Dendritic cell treated with granulocyte-macrophage colony-stimulating factor and Interleukin-4, amounts not matched to agents 40 ng/mL and 50 ng/mL, for 4 days (primary cell): ENCODE results near the gene MARF1.
"Not testable (repeated sequence)": the region's sequence is repeated elsewhere in the genome, so short reads cannot be mapped to it uniquely, and the experiment has no call there.

Experiments used
- H3K27ac Mint-ChIP-seq: one replicate; pipeline ENCODE4 v1.8.0; 2022; ENCODE audit warnings: mild to moderate bottlenecking, mixed read lengths
- H3K27me3 Mint-ChIP-seq: one replicate; pipeline ENCODE4 v1.8.0; 2022; ENCODE audit warnings: mild to moderate bottlenecking, mixed read lengths
- H3K36me3 Mint-ChIP-seq: one replicate; pipeline ENCODE4 v1.8.0; 2022; ENCODE audit warnings: low read depth, mixed read lengths
- H3K4me1 Mint-ChIP-seq: one replicate; pipeline ENCODE4 v1.8.0; 2022; ENCODE audit warnings: low read depth, mixed read lengths
- H3K4me3 Mint-ChIP-seq: one replicate; pipeline ENCODE4 v1.8.0; 2022; ENCODE audit warnings: mild to moderate bottlenecking, moderate library complexity, mixed read lengths
- H3K9me3 Mint-ChIP-seq: one replicate; pipeline ENCODE4 v1.8.0; 2022; ENCODE audit warnings: mixed read lengths
- intact Hi-C: fragments of 100-400 bp; cut with micrococcal nuclease; formaldehyde crosslinking; loops from one replicate; pipeline ENCODE4 v1.15.0; 2022

Gene MARF1

DNA sequence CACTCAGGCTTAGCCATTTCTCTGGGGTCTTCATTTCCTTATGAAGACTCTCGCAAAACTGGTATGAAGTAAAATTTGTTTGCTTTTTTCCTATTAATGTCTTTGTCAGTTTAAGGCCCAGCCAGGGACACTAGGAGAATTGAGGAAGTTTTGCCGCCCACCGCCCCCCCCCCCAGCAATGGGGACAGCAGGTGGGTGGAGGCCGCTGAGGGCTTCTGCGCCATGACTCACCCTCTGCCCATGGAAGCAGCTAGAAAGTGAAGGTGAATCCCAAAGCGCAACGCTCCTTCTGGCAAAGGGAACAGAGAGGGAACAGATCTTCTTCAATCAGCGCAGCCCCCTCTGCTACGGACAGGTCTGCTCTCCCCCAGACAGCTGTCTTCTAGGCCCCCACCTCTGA, 49.7 kb downstream of the MARF1 start:
- H3K4me3 Mint-ChIP-seq = no peak overlapping the region
- peak overlapping the region; percentile 99 for H3K27ac Mint-ChIP-seq
- H3K36me3 Mint-ChIP-seq = peaks cover 62% of the 10 kb centered on the region
- intact Hi-C loops = loop anchor here (5.0 kb wide), 1 partner anchor 71 kb away; no protein-coding TSS in a partner anchor
- peaks cover 79% of the 10 kb centered on the region for H3K4me1 Mint-ChIP-seq
- peaks cover 15% of the 10 kb centered on the region for H3K9me3 Mint-ChIP-seq
- no peaks in the 10 kb centered on the region for H3K27me3 Mint-ChIP-seq

DNA sequence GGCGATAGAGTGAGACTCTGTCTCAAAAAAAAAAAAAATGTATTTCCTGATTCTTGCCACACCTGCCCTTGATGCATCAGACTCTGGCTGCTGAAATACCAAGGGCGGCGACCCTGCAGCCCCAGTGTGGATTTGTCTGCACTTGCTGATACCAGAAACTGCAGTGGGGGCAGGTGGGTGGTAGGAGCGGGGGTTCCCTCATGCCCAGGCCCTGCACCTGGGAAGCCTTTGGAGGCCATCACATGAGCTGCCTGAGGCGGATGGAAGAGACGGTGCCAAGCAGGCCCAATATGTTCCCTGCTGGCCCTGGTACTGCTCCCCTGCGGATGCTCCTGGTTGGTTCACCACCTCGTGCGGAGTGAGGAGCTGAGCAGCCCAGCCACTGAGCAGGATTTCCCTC, 50.6 kb downstream of the MARF1 start:
- Mint-ChIP-seq H3K27me3 (no peaks in the 10 kb centered on the region), H3K36me3 (peaks cover 62% of the 10 kb centered on the region), H3K4me1 (peaks cover 77% of the 10 kb centered on the region), H3K9me3 (peaks cover 16% of the 10 kb centered on the region), H3K4me3 (no peak overlapping the region), H3K27ac (peak overlapping the region; percentile 99)
- intact Hi-C loops = loop anchor here (5.0 kb wide), 1 partner anchor 70 kb away; no protein-coding TSS in a partner anchor

DNA sequence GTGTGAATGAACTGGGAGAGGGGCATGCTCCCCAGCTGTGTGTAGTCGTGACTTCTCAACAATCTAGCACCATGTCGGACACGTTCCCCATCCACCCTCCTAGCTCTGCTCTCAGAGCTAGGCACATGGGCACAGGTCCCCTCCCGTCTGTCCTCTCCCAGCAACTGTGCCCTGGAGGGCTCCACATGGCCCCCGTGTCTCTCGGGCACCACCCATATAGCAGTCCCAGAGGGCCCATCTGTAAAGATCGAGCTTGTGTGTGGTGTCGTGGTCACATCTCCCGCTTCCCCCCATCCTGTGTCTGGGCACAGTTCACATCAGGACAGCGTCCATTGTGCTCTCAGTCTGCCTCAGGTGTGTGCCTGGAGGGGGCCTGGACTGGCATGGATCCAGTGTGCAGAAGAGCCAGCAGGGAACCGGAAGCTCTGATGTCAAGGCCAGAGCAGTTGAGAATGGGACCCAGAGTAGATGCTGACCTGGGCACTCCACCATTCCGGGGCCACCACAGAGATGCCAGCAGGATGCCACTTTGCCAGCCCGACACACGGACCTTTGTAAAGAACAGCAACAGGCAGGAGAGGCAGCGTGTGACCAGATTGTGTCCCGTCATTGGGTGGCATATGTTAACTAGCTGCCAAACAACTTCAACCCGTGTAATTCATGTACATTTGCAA, 55.7 kb downstream of the MARF1 start:
- Mint-ChIP-seq H3K4me3 (no peak overlapping the region), H3K27ac (peak overlapping the region; percentile 26), H3K36me3 (peaks cover 42% of the 10 kb centered on the region), H3K27me3 (no peaks in the 10 kb centered on the region), H3K9me3 (peaks cover 20% of the 10 kb centered on the region), H3K4me1 (peaks cover 63% of the 10 kb centered on the region)
- intact Hi-C loops = no loop called here

DNA sequence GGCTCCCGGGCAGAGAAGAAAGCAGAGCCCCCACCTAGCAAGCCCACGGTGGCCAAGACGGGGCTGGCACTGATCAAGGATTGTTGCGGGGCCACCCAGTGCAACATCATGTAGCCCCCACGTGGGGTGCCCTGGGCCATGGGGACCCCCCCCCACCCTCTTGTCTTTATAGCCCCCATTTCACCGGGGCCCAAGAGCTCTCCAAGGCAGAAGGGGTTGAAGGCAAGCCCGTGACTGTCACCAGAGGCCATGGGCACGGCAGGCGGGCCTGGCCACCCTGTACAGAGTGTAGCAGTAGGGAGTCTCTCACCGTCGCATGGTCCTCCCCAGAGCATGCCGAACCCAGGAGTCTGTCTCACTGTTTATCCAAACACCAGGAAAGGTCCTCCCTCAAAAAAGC, 56.2 kb downstream of the MARF1 start:
- H3K9me3 Mint-ChIP-seq = peaks cover 20% of the 10 kb centered on the region
- peaks cover 42% of the 10 kb centered on the region for H3K36me3 Mint-ChIP-seq
- H3K4me1 Mint-ChIP-seq = peaks cover 61% of the 10 kb centered on the region
- H3K27ac Mint-ChIP-seq = peak overlapping the region; percentile 26
- no peak overlapping the region for H3K4me3 Mint-ChIP-seq
- intact Hi-C loops = no loop called here
- H3K27me3 Mint-ChIP-seq = no peaks in the 10 kb centered on the region

DNA sequence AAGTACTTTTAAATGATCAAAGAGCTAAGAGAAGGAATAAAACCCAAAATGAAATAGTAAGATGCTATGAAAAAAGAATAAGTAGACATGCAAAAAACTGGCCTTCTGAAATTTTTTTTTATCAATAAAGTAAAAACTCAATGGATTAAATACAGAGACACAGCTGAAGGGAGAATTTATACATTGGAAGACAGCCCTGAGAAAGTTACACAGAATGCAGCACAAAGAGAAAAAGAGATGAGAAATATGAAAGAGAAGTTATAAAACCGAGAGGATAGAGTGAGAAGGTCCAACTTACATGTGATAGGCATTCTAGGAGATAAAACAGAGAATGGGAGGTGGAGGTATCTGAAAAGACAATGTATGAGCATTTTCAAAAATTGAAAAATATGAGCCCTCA, 57.0 kb downstream of the MARF1 start:
- peaks cover 20% of the 10 kb centered on the region for H3K9me3 Mint-ChIP-seq
- no peak overlapping the region for H3K4me3 Mint-ChIP-seq
- peaks cover 62% of the 10 kb centered on the region for H3K4me1 Mint-ChIP-seq
- no peaks in the 10 kb centered on the region for H3K27me3 Mint-ChIP-seq
- no peak overlapping the region for H3K27ac Mint-ChIP-seq
- peaks cover 42% of the 10 kb centered on the region for H3K36me3 Mint-ChIP-seq
- intact Hi-C loops = no loop called here

DNA sequence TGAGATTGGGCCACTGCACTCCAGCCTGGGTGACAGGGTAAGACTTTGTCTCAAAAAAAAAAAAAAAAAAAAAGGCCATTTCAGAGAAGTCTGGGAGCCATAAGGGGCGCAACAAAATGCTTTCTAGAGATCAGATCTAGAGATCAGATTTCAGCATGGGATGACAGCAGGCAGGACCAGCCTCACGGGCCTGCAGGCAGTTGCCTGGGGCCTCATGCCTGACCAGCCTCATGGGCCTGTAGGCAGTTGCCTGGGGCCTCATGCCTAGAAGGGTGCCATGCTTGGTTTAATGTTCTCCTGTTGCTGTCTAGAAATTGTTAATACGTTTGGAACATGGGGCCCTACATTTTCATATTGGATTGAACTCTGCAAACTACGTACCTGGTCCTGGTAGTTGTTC, 59.4 kb downstream of the MARF1 start:
- peaks cover 55% of the 10 kb centered on the region for H3K4me1 Mint-ChIP-seq
- intact Hi-C loops = no loop called here
- H3K4me3 Mint-ChIP-seq = no peak overlapping the region
- peak overlapping the region; percentile 63 for H3K27ac Mint-ChIP-seq
- peaks cover 20% of the 10 kb centered on the region for H3K9me3 Mint-ChIP-seq
- no peaks in the 10 kb centered on the region for H3K27me3 Mint-ChIP-seq
- H3K36me3 Mint-ChIP-seq = peaks cover 32% of the 10 kb centered on the region

DNA sequence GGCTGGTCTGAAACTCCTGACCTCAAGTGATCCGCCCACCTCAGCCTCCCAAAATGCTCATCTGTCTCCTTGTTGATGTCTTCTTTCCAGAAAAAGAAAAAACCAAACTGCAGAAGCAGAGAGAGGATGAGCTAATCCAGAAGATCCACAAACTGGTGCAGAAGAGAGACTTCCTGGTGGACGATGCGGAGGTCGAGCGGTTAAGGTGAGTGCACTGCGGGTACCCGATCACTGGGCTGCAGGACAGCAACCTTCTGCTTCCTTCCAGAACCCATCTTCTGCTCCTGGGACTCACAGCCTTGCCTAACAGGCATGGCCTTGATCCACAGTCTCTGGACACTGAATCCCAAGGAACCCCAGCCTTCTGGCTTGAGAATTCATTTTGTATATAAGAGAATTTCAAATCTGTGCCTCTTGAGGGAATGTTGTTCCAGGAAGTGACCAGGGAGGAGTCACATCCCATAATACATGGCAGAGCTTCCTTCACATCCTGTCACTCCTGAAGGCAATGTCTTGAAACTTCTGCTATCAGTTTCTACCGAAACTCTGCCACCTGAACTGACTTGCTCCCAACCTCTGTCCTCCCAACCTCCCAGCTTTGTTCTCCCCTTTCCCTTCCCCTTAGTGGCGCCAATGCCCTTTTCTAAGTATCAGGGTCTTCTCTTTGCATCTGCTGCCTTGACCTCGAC, 61.7 kb downstream of the MARF1 start:
- Mint-ChIP-seq H3K27ac (peak overlapping the region; percentile 63), H3K4me3 (no peak overlapping the region), H3K9me3 (peaks cover 8% of the 10 kb centered on the region), H3K27me3 (no peaks in the 10 kb centered on the region), H3K36me3 (peaks cover 9% of the 10 kb centered on the region), H3K4me1 (peaks cover 54% of the 10 kb centered on the region)
- intact Hi-C loops = no loop called here

DNA sequence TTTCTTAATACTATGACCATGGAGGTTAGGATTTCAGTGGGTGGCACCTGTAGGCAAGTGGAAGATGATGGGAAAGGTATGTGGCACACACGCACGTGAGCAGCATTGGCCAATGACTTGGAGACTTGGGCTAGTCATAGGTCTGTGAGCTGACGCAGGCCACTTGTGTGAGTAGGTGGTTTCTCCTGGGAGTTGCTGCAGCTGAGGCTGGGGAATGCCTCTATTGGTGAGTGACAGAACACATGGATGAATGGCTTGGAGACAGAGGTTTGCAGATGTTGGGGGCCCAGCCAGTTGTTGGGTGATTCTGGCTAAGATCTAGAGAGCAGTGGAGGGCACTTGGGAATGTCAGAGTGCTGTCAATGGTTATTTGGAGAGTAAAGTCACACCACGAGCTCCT, 64.1 kb downstream of the MARF1 start:
- intact Hi-C loops = no loop called here

DNA sequence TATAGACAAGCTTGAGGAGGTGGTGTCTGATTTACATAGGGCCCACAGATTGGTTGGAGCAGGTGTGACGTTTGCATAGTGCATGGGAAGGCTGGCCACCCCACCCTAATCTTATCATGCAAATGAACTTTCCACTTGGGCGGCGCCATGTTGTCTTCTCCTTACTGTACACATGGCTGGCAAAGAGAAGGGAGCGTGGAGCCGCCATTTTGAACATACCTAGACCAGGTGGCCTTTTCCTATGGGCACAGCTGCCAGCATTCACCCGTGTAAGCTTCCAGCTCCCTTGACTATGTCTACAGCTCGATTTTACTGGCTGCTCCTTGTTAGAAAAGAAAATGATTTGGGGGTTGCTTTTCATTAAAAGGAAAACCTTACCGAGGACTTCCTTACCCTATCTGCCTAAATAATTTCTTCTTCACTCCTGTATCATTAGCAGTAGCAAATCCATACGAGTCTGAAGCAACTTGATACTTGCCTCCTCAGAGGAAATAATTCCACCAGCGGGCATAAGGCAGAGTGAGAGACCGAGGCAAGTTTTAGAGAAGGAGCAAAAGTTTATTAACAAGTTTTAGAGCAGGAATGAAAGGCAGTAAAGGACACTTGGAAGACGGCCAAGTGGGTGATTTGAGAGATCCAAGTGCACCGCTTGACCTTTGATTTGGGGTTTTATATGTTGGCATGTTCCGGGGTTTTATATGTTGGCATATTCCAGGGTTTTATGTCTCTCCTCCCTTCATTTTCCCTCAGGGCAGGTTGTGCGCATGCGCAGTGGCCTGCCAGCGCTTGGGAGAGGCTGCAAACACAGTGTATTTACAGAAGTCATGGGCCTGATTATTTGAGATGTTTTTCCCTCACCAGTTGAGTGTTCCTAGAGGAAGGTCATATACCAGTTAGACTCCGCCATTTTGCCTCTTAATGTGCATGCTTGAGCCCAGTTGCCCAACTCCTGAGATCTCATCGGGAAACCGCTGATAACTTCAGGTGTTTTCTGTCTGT, 65.7 kb downstream of the MARF1 start:
- Mint-ChIP-seq H3K27ac (no peak overlapping the region), H3K36me3 (no peaks in the 10 kb centered on the region), H3K4me3 (no peak overlapping the region), H3K27me3 (no peaks in the 10 kb centered on the region), H3K9me3 (no peaks in the 10 kb centered on the region), H3K4me1 (peaks cover 61% of the 10 kb centered on the region)
- intact Hi-C loops = no loop called here

More for the DNA sequence above, 64.1 kb downstream of the MARF1 start:
- peak overlapping the region; percentile 4 for H3K27ac Mint-ChIP-seq
- no peaks in the 10 kb centered on the region for H3K9me3 Mint-ChIP-seq
- H3K4me1 Mint-ChIP-seq = peaks cover 52% of the 10 kb centered on the region
- H3K4me3 Mint-ChIP-seq = no peak overlapping the region
- no peaks in the 10 kb centered on the region for H3K27me3 Mint-ChIP-seq
- no peaks in the 10 kb centered on the region for H3K36me3 Mint-ChIP-seq

DNA sequence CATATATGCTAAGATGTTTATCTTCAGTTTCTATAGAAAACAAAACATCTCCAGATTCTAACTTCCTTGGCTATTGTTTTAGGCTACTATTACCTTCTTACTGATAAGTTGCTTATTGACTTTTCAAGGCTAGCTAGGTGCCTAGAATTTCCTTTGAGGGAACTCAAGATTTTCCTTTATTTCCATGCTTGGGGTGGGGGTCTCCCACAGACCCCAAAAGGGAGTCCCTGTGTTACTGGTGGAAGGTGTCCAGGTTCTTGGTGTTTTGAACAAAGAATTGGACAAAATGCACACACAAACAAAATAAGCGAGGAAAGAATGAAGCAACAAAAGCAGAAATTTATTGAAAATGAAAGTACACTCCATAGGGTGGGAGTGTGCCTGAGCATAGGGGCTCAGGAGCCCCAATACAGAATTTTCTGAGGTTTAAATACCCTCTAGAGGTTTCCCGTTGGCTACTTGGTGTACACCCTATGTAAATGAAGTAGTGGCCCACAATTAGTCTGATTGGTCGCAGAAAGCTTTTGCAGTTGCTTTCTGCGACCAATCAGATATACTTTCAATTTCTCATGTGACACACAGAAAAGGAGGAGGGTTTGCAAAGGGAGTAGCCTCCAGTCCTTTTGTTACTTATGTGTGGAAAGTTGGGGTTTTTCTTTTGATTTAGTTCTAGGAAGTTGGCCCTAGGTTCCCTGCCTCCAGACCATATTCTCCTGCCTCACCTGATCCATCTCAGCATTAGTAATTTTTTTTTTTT, 67.5 kb downstream of the MARF1 start:
- Mint-ChIP-seq H3K9me3 (no peaks in the 10 kb centered on the region), H3K4me3 (no peak overlapping the region), H3K27me3 (no peaks in the 10 kb centered on the region), H3K36me3 (no peaks in the 10 kb centered on the region), H3K27ac (no peak overlapping the region), H3K4me1 (peaks cover 55% of the 10 kb centered on the region)
- intact Hi-C loops = no loop called here

DNA sequence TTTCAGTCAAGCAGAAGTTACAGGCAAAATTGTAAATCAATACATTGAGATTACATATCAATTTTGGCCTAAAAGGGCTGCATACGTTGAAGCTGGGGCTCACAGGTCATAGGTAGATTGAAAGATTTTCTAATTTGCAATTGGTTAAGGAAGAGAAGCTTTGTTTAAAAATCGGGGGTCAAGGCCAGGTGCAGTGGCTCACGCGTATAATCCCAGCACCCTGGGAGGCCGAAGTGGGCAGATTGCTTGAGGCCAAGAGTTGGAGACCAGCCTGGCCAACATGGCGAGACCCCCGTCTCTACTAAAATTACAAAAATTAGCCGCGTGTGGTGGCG, 68.4 kb downstream of the MARF1 start:
- intact Hi-C loops = no loop called here
- H3K27ac Mint-ChIP-seq = no peak overlapping the region
- no peaks in the 10 kb centered on the region for H3K27me3 Mint-ChIP-seq
- H3K4me1 Mint-ChIP-seq = peaks cover 64% of the 10 kb centered on the region
- H3K9me3 Mint-ChIP-seq = no peaks in the 10 kb centered on the region
- no peaks in the 10 kb centered on the region for H3K36me3 Mint-ChIP-seq
- no peak overlapping the region for H3K4me3 Mint-ChIP-seq

DNA sequence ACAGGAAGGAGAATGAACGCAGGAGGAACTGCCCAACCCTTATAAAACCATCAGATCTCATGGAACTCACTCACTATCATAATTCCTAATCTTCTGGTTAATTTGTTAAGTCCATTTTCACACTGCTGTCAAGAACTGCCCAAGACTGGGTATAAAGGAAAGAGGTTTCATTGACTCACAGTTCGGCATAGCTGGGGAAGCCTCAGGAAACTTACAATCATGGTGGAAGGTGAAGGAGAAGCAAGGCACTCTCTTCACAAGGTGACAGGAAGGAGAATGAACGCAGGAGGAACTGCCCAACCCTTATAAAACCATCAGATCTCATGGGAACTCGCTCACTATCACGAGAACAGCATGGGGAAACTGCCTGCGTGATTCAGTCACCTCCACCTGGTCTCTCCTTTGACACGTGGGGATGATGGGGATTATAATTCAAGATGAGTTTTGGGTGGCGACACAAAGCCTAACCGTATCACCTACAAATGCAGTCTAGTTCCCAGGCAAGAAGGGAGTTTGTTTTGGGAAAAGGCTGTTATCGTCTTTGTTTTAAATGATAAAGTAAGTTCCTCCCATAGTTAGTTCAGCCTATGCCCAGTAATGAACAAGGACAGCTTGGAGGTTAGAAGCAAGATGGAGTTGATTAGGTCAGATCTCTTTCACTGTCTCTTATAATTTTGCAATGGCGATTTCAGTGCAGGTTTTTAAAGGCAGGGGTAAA, 68.9 kb downstream of the MARF1 start:
- H3K4me3 Mint-ChIP-seq, H3K27ac Mint-ChIP-seq, intact Hi-C loops, H3K9me3 Mint-ChIP-seq, H3K36me3 Mint-ChIP-seq, H3K27me3 Mint-ChIP-seq: not testable (repeated sequence)
- H3K4me1 Mint-ChIP-seq = peaks cover 68% of the 10 kb centered on the region

DNA sequence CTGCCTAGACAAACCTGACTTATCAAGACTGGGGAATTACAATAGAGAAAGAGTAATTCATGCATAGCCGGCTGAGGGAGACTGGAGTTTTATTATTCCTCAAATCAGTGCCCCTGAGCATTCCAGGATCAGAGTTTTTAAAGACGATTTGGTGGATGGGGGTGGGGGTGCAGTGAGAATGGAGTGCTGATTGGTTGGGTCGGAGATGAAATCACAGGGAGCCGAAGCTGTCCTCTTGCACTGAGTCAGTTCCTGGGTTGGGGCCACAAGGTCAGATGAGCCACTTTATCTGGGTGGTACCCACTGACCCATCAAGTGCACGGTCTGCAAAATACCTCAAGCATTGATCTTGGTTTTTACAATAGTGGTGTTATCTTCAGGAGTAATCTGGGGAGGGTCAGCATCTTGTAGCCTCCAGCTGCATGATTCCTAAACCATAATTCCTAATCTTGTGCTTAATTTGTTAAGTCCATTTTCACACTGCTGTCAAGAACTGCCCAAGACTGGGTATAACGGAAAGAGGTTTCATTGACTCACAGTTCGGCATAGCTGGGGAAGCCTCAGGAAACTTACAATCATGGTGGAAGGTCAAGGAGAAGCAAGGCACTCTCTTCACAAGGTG, 69.6 kb downstream of the MARF1 start:
- no peak overlapping the region for H3K27ac Mint-ChIP-seq
- H3K9me3 Mint-ChIP-seq = no peaks in the 10 kb centered on the region
- H3K27me3 Mint-ChIP-seq = no peaks in the 10 kb centered on the region
- intact Hi-C loops = no loop called here
- no peaks in the 10 kb centered on the region for H3K36me3 Mint-ChIP-seq
- no peak overlapping the region for H3K4me3 Mint-ChIP-seq
- peaks cover 66% of the 10 kb centered on the region for H3K4me1 Mint-ChIP-seq
